Thoracic aorta (tissue), 2 donors: Measurements from ENCODE around the gene CHCHD6. TPM values are rescaled to one million over a fixed set of nuclear protein-coding genes. Genes with fewer than 3 reads are reported as not detected.

Experiments
- ATAC-seq: fragments of 150-250 bp; one replicate; pipeline ENCODE4 v1.8.0; 2017; ENCODE audit warnings: low read depth; ENCODE audit not compliant: insufficient number of reproducible peaks, low FRiP score
- DNase-seq: peaks from one replicate; pipeline ENCODE4 v3.0.0-alpha.2; 2020; ENCODE audit warnings: low spot score
- H3K27ac ChIP-seq, 2 donors: fragments of 200-600 bp; sonication (generic); 1 replicate in 1 of 2; 2 replicates in 1 of 2; pipeline ENCODE4 v1.5.1; 2016; ENCODE audit warnings: mild to moderate bottlenecking in 2 of 2, moderate library complexity in 2 of 2
- H3K27me3 ChIP-seq: fragments of 200-600 bp; sonication (generic); replicated peaks from 2 replicates; pipeline ENCODE4 v1.6.0; 2016; ENCODE audit warnings: mild to moderate bottlenecking; ENCODE audit not compliant: insufficient read depth
- H3K36me3 ChIP-seq: fragments of 200-600 bp; sonication (generic); one replicate; pipeline ENCODE4 v1.5.1; 2016
- H3K4me1 ChIP-seq, 2 donors: fragments of 200-600 bp; sonication (generic); 1 replicate in 1 of 2; 2 replicates in 1 of 2; pipeline versions ENCODE4 v1.5.1 to v1.6.0; 2016; ENCODE audit warnings: low read depth in 2 of 2, mild to moderate bottlenecking in 1 of 2; ENCODE audit not compliant: control insufficient read depth in 1 of 2
- H3K4me3 ChIP-seq: fragments of 200-600 bp; sonication (generic); 2 replicates; pipeline ENCODE4 v1.5.1; 2016; ENCODE audit warnings: mild to moderate bottlenecking
- H3K9me3 ChIP-seq: fragments of 200-600 bp; sonication (generic); 2 replicates; pipeline ENCODE4 v1.5.1; 2016
- CTCF ChIP-seq: fragments of 200-600 bp; sonication (generic); IDR thresholded peaks from one replicate; pipeline ENCODE4 v1.5.1; 2019; ENCODE audit warnings: antibody characterized with exemption
- total RNA-seq, 2 donors: library from RNA; depleted of rRNA; stranded (reverse); fragments of >200 nt; gene quantifications; one replicate each; pipeline versions ENCODE4 v1.1.0 to v1.2.3, GENCODE V29; 2016

The CHCHD6 gene
- total RNA-seq, 2 donors from 2014 or later, result 12.5 to 17.1 TPM

DNA sequence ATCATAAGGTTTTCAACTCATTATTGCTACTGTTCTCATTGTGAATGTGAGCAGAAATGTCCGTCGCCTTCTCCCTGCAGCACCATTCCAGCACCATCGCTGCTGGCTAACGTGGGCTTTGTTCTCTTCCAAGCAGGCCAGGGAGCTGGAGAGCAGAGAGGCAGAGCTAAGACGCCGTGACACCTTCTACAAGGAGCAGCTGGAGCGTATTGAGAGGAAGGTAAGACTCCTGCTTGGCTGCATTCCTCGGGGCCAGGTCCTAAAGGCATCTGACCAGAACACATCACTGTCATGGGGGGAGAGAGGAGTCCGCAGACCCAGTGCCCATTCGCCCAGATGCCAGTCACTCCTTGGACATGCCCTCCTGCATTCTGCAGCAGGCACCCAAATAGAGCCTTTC is 148.5 kb downstream of the CHCHD6 start:
- no peak for DNase-seq
- H3K9me3 ChIP-seq, result no peaks in the 10 kb centered on the region
- H3K27me3 ChIP-seq, result no peaks in the 10 kb centered on the region
- H3K4me1 ChIP-seq, result peaks cover 3 to 9% of the 10 kb centered on the region in 2 donors
- no peaks in the 10 kb centered on the region for H3K36me3 ChIP-seq
- no peak overlapping the region for H3K27ac ChIP-seq
- H3K4me3 ChIP-seq, result no peak overlapping the region
- no peak for ATAC-seq
- TF ChIP-seq CTCF, result no peak

DNA sequence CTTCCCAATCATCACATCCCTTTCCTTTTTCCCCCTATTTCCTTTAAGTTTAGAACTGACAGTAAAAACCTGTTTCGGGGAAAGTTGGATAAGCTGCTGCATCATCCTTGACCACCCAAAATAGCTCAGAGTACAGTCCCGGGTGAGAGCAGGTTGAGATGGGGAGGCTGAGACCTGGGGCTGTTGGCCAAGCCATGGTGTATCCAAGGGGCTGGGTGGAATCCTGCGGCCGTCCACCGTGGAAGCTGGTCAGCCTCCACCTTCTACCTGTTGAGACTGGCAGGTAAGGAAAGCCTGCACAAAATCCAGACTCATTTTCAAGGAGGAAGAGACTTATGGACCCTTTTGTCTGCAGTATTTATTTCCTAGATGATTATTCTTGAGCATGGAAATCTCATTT is 150.6 kb downstream of the CHCHD6 start:
- no peaks in the 10 kb centered on the region for H3K9me3 ChIP-seq
- peaks cover 3 to 9% of the 10 kb centered on the region in 2 donors for H3K4me1 ChIP-seq
- no peak overlapping the region for H3K27ac ChIP-seq
- H3K4me3 ChIP-seq, result no peak overlapping the region
- no peak for TF ChIP-seq CTCF
- ATAC-seq (no peak), DNase-seq (no peak)
- no peaks in the 10 kb centered on the region for H3K27me3 ChIP-seq
- H3K36me3 ChIP-seq, result no peaks in the 10 kb centered on the region

DNA sequence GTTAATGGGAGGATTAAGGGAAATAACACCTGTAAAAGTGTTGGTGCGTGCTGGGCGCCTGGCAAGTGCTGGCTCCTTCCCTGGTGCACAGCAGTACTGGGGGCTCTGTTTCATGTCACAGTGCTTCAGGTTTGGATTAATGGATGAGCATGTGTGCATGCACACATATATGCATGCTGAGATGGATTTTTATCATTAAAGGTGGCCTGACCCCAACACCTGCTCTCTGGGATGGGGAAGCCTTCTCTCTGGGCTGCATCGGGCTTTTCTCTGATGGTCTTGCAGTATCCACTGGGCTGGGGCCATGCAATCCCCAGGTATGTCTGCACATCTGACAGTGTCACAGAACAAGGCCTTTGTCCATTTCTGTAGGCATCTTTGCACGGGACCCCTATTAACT is 151.3 kb downstream of the CHCHD6 start:
- Histone ChIP-seq H3K9me3 (no peaks in the 10 kb centered on the region), H3K27ac (no peak overlapping the region), H3K27me3 (no peaks in the 10 kb centered on the region), H3K4me1 (peaks cover 3 to 5% of the 10 kb centered on the region in 2 donors), H3K36me3 (no peaks in the 10 kb centered on the region), H3K4me3 (no peak overlapping the region)
- no peak for DNase-seq
- no peak for ATAC-seq
- no peak for TF ChIP-seq CTCF

- Histone ChIP-seq H3K27ac (no peak overlapping the region), H3K4me3 (no peak overlapping the region), H3K27me3 (no peaks in the 10 kb centered on the region), H3K9me3 (no peaks in the 10 kb centered on the region), H3K36me3 (no peaks in the 10 kb centered on the region), H3K4me1 (no peaks in the 10 kb centered on the region)
- ATAC-seq, result no peak
- DNase-seq, result no peak
- TF ChIP-seq CTCF, result no peak
These were observed 153.9 kb downstream of the CHCHD6 start for GRCh38 chr3:126857928-126858327.

- Histone ChIP-seq H3K27me3 (no peaks in the 10 kb centered on the region), H3K9me3 (no peaks in the 10 kb centered on the region), H3K36me3 (no peaks in the 10 kb centered on the region), H3K27ac (no peak overlapping the region), H3K4me3 (no peak overlapping the region), H3K4me1 (no peaks in the 10 kb centered on the region)
- ATAC-seq, result no peak
- DNase-seq, result no peak
- no peak for TF ChIP-seq CTCF
These were observed 154.4 kb downstream of the CHCHD6 start for GRCh38 chr3:126858401-126858800.
